ENCODE results near the gene EZR. TPM values are rescaled to one million over a fixed set of nuclear protein-coding genes. Genes with fewer than 3 reads are reported as not detected.

EZR gene
- total and polyA plus RNA-seq, 2 of the 13 experiments (the other 11 are each of a cell fraction or from before 2014, with no cell fraction given) = 34.7 to 60.3 TPM

DNA sequence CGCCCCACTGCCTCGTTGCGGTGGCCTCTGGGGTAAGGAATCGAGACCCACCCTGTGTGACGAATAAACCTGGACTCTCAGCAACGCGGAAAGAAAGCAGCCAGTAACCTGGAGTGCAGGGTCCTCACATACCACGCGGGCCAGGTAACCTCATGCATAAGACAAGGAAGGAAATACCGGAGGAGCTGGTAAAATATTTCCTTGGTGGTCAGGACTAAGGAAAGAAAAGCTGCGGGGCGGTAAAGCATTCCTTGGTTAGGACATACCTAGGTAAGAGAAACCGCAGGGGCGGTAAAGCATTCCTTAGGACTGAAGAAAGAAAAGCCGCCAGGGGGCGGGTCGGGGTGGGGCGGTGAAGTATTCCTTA is 88.6 kb downstream of the EZR start:
- WGBS (ENCODE audit: low lambda C conversion rate) = 67% methylated on average over 18 of the region's 18 CpGs
- Histone ChIP-seq H3K27me3 (ENCODE audit: control insufficient read depth in 1 of 2, insufficient read depth in 2 of 2, low read length in 2 of 2) (peaks cover 2 to 10% of the 10 kb centered on the region in 2 experiments; a peak in 4 of 5 replicates), H4K20me1 (ENCODE audit: insufficient read depth, low read length) (no peaks in the 10 kb centered on the region), H3K9me3 (ENCODE audit: low read length) (no peaks in the 10 kb centered on the region), H3K9ac (ENCODE audit: insufficient read depth, low read depth, low read length) (no peak overlapping the region), H3K79me2 (ENCODE audit: insufficient read depth, low read length) (no peaks in the 10 kb centered on the region), H3K4me2 (ENCODE audit: low read depth, low read length) (no peak overlapping the region), H3K36me3 (replicated peaks in 1 of 2; ENCODE audit: control insufficient read depth in 1 of 2, insufficient read depth in 2 of 2, low read length in 2 of 2) (no peaks in the 10 kb centered on the region), H3K4me1 (ENCODE audit: insufficient read depth, low read length) (no peaks in the 10 kb centered on the region), H2AFZ (ENCODE audit: low read length) (no peak overlapping the region), H3K4me3 (replicated peaks in 1 of 3; ENCODE audit: insufficient read depth in 1 of 3, low read depth in 2 of 3, low read length in 3 of 3) (no peak overlapping the region), H3K27ac (ENCODE audit: extremely low read length, insufficient read depth, low read length) (no peak overlapping the region)
- BruUV-seq (replicated peaks) = no TSS peak
- ChIA-PET CTCF (ENCODE audit: low intra/inter-chr PET ratio, low total read pairs) (no interaction called here), POLR2A (no interaction called here)
- DNase-seq (ENCODE audit: low spot score) = no peak
- ATAC-seq = no peak
- TF ChIP-seq ZFX (CRISPR knock-in tag; IDR thresholded peaks at IDR 0.05; ENCODE audit: low read depth) (no peak), ZNF615 (CRISPR knock-in tag; IDR thresholded peaks at IDR 0.05; ENCODE audit: borderline replicate concordance) (no peak), ZNF790 (CRISPR knock-in tag; IDR thresholded peaks at IDR 0.05; ENCODE audit: borderline replicate concordance) (no peak), XBP1 (CRISPR knock-in tag; IDR thresholded peaks at IDR 0.05) (no peak), ZSCAN21 (CRISPR knock-in tag; IDR thresholded peaks at IDR 0.05; ENCODE audit: borderline replicate concordance) (no peak), ZNF781 (CRISPR knock-in tag; IDR thresholded peaks at IDR 0.05; ENCODE audit: borderline replicate concordance, not compliant biosample characterization) (no peak), PPARG (CRISPR knock-in tag; conservative IDR thresholded peaks at IDR 0.05) (no peak), ZNF431 (CRISPR knock-in tag; IDR thresholded peaks at IDR 0.05; ENCODE audit: borderline replicate concordance, low read depth) (no peak)
- no peak for FAIRE-seq
- intact Hi-C loops (cut with micrococcal nuclease; ENCODE audit: unreplicated experiment) = no loop called here
- in situ Hi-C loops (cut with HindIII; ENCODE audit: extremely low pct_ligation_motif_present, low pct_unique_long_range_greater_than_20kb) = no loop called here

DNA sequence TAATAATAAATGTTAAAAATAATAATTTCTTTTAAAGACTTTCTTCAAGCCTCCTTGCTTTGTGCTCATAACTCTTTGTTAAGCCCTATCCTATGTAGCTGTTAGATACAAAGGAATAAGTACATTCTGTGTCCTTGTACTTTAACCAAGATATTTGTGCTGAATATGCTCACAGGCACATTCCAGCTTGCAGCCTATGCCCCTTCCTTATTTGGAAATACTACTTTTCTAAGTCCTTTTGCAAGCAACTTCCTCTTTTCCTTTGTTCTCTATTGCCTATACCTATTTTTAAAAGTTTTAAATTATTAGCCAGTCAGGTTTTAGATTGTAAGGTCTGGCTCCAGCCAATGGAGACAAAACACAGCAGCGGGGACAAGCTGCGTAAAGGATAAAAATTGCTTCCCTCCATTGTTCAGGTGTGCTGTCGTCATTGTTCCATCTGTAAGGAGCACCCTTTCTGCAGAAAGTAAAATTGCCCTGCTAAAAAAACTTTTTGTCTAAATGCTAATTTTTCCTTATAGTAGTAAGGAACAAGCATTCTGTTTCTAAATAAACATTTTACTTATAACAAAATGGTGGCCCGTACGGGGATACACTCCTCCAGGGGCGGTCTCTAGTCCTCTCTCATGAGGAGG is 89.1 kb downstream of the EZR start:
- peaks cover 2 to 10% of the 10 kb centered on the region in 2 experiments; a peak in 4 of 5 replicates for H3K27me3 ChIP-seq (ENCODE audit: control insufficient read depth in 1 of 2, insufficient read depth in 2 of 2, low read length in 2 of 2)
- in situ Hi-C loops (cut with HindIII; ENCODE audit: extremely low pct_ligation_motif_present, low pct_unique_long_range_greater_than_20kb) (no loop called here), intact Hi-C loops (cut with micrococcal nuclease; ENCODE audit: unreplicated experiment) (no loop called here)
- no peaks in the 10 kb centered on the region for H3K9me3 ChIP-seq (ENCODE audit: low read length)
- DNase-seq (ENCODE audit: low spot score) (no peak), ATAC-seq (no peak), FAIRE-seq (no peak)
- no peaks in the 10 kb centered on the region for H4K20me1 ChIP-seq (ENCODE audit: insufficient read depth, low read length)
- H3K27ac ChIP-seq (ENCODE audit: extremely low read length, insufficient read depth, low read length) = no peak overlapping the region
- 74% methylated on average over 6 of the region's 6 CpGs for WGBS (ENCODE audit: low lambda C conversion rate)
- no peaks in the 10 kb centered on the region for H3K36me3 ChIP-seq (replicated peaks in 1 of 2; ENCODE audit: control insufficient read depth in 1 of 2, insufficient read depth in 2 of 2, low read length in 2 of 2)
- BruUV-seq (replicated peaks) = no TSS peak
- H3K4me3 ChIP-seq (replicated peaks in 1 of 3; ENCODE audit: insufficient read depth in 1 of 3, low read depth in 2 of 3, low read length in 3 of 3) = no peak overlapping the region
- CTCF ChIA-PET (ENCODE audit: low intra/inter-chr PET ratio, low total read pairs) = no interaction called here
- H3K9ac ChIP-seq (ENCODE audit: insufficient read depth, low read depth, low read length) = no peak overlapping the region
- H3K79me2 ChIP-seq (ENCODE audit: insufficient read depth, low read length) = no peaks in the 10 kb centered on the region
- peak; percentile 48; the same call in 1 of the 2 replicates for TF ChIP-seq SRF (IDR thresholded peaks at IDR 0.05; ENCODE audit: low read depth, low read length)
- no peak for TF ChIP-seq HNRNPH1 (optimal IDR thresholded peaks at IDR 0.05; ENCODE audit: low read depth, low read length)
- POLR2A ChIA-PET = no interaction called here
- no peak overlapping the region for H2AFZ ChIP-seq (ENCODE audit: low read length)
- H3K4me1 ChIP-seq (ENCODE audit: insufficient read depth, low read length) = no peaks in the 10 kb centered on the region
- no peak overlapping the region for H3K4me2 ChIP-seq (ENCODE audit: low read depth, low read length)
